Hepatocyte (in vitro differentiated cells): ENCODE measurements around the gene MYO19.
"Not testable (repeated sequence)": the region's sequence is repeated elsewhere in the genome, so short reads cannot be mapped to it uniquely, and the experiment has no call there.

Experiments
- CTCF ChIP-seq: fragments of 200-600 bp; sonication (generic); IDR thresholded peaks from 2 replicates; pipeline ENCODE4 v1.5.1; 2016; ENCODE audit warnings: antibody characterized with exemption, mild to moderate bottlenecking; ENCODE audit not compliant: poor library complexity
- EZH2 ChIP-seq: fragments of 200-600 bp; sonication (generic); IDR thresholded peaks from 2 replicates; pipeline ENCODE4 v1.6.1; 2016; ENCODE audit warnings: antibody characterized with exemption, mild to moderate bottlenecking, borderline replicate concordance

- TF ChIP-seq CTCF, EZH2: not testable (repeated sequence)
These were observed 84.7 kb downstream of the MYO19 start for GRCh38 chr17:36449997-36450396.
